Measurements from ENCODE around the gene GJB3. TPM values are rescaled to one million over a fixed set of nuclear protein-coding genes. Genes with fewer than 3 reads are reported as not detected.

Gene GJB3
- total RNA-seq, 1 experiment from 2014 or later, result 0.96 TPM

GRCh38 chr1:34803770-34804169 is 22.8 kb downstream of the GJB3 start:
- H3K14ac ChIP-seq (ENCODE audit: insufficient read depth, low read length), result no peak overlapping the region
- no peaks in the 10 kb centered on the region for H3K27me3 ChIP-seq (ENCODE audit: insufficient read depth, low read length)
- DNase-seq, result no peak
- WGBS (ENCODE audit: extremely low coverage, insufficient read length, low lambda C conversion rate), result no CpG with 5 or more reads among the region's 3 CpGs
- H2AK5ac ChIP-seq (ENCODE audit: insufficient read length, low read length), result no peak overlapping the region
- no peak overlapping the region for H2AFZ ChIP-seq (ENCODE audit: low read length)
- H3K23me2 ChIP-seq (ENCODE audit: insufficient read length, low read depth, low read length, poor library complexity, severe bottlenecking), result no peaks in the 10 kb centered on the region
- no peak overlapping the region for H2BK15ac ChIP-seq (ENCODE audit: low read depth, low read length)
- H3K4me2 ChIP-seq (ENCODE audit: insufficient read depth, insufficient read length, low read length), result no peak overlapping the region
- no peaks in the 10 kb centered on the region for H3K9me3 ChIP-seq (ENCODE audit: control insufficient read depth, low read depth, low read length)
- Mint-ChIP-seq H3K36me3 (ENCODE audit: insufficient read depth in 1 of 3, low read depth in 3 of 3) (no peaks in the 10 kb centered on the region), H3K27ac (no peak overlapping the region), H3K4me1 (0 out of 4 replicates have a peak, but pooled peaks cover 0 to 3% of the 10 kb centered on the region in 2 experiments), H3K4me3 (no peak overlapping the region), H3K27me3 (ENCODE audit: low read depth) (peaks cover 4% of the 10 kb centered on the region), H3K9me3 (no peaks in the 10 kb centered on the region; a peak in 2 of 5 replicates)
- no peak overlapping the region for H4K8ac ChIP-seq (replicated peaks; ENCODE audit: insufficient read length, low read depth, low read length)
- H2BK12ac ChIP-seq (ENCODE audit: insufficient read length, low read depth, low read length), result no peak overlapping the region
- no peak overlapping the region for H2BK20ac ChIP-seq (ENCODE audit: low read depth, low read length, poor library complexity, severe bottlenecking)
- no peak overlapping the region for H3K9ac ChIP-seq (ENCODE audit: extremely low read depth, insufficient read length, low read length)
- H2BK5ac ChIP-seq (ENCODE audit: insufficient read length, low read length), result no peak overlapping the region
- H3K79me1 ChIP-seq (ENCODE audit: insufficient read depth, low read depth, low read length, poor library complexity, severe bottlenecking), result no peaks in the 10 kb centered on the region
- no peak overlapping the region for H3K56ac ChIP-seq (ENCODE audit: insufficient read length, low read depth, low read length)
- H3T11ph ChIP-seq (ENCODE audit: low read length), result no peak overlapping the region
- no peak overlapping the region for H3K18ac ChIP-seq (ENCODE audit: insufficient read length, low read depth, low read length)
- no peak overlapping the region for H4K5ac ChIP-seq (ENCODE audit: insufficient read length, low read depth, low read length)
- no peak overlapping the region for H2BK120ac ChIP-seq (ENCODE audit: low read depth, low read length, poor library complexity, severe bottlenecking)
- no peaks in the 10 kb centered on the region for H3K79me2 ChIP-seq (ENCODE audit: insufficient read depth, low read length)
- no peaks in the 10 kb centered on the region for H4K20me1 ChIP-seq (ENCODE audit: control insufficient read depth, insufficient read depth, insufficient read length)
- no peak overlapping the region for H3K4ac ChIP-seq (ENCODE audit: low read depth, low read length)
- no peak for TF ChIP-seq CTCF (conservative IDR thresholded peaks at IDR 0.05)
- H4K91ac ChIP-seq (ENCODE audit: insufficient read length, low read depth, low read length), result no peak overlapping the region
- no peak overlapping the region for H3K27ac ChIP-seq (ENCODE audit: insufficient read length, low read depth, low read length)
- no peaks in the 10 kb centered on the region for H3K4me1 ChIP-seq (ENCODE audit: insufficient read depth, low read length)
- no peak overlapping the region for H3K23ac ChIP-seq (ENCODE audit: insufficient read length, low read depth, low read length)
